CD8-positive, alpha-beta memory T cell (primary cell): ENCODE measurements around the gene FAIM. TPM values are rescaled to one million over a fixed set of nuclear protein-coding genes. Genes with fewer than 3 reads are reported as not detected.

Source experiments
- CTCF ChIA-PET: fragments of 350-600 bp; sonication (Branson Sonifier 250); formaldehyde crosslinking; loops from one replicate; lab custom pipeline; 2021; ENCODE audit warnings: antibody characterized with exemption; lab: Charles Lee
- POLR2A ChIA-PET: fragments of 350-600 bp; sonication (Branson Sonifier 250); formaldehyde crosslinking; loops from one replicate; lab custom pipeline; 2021; ENCODE audit warnings: antibody characterized with exemption; lab: Charles Lee
- DNase-seq, 5 donors: peaks; one replicate each; pipeline versions ENCODE4 v3.0.0 to v3.0.0-alpha.2; 2020 to 2022; ENCODE audit warnings: mixed read lengths in 1 of 5
- H3K27ac ChIP-seq: one replicate; pipeline ENCODE4 v1.7.0; 2013; ENCODE audit warnings: low read depth, mild to moderate bottlenecking, low read length, moderate library complexity
- H3K27me3 ChIP-seq: 2 replicates; pipeline ENCODE4 v1.7.0; 2013; ENCODE audit warnings: low read length, mild to moderate bottlenecking; ENCODE audit not compliant: insufficient read depth, poor library complexity, severe bottlenecking
- H3K36me3 ChIP-seq: 2 replicates; pipeline ENCODE4 v1.7.0; 2013; ENCODE audit warnings: mild to moderate bottlenecking, low read length, moderate library complexity; ENCODE audit not compliant: insufficient read depth
- H3K4me1 ChIP-seq: 2 replicates; pipeline ENCODE4 v1.7.0; 2013; ENCODE audit warnings: mild to moderate bottlenecking, low read length, moderate library complexity; ENCODE audit not compliant: insufficient read depth
- H3K4me3 ChIP-seq: 2 replicates; pipeline ENCODE4 v1.7.0; 2013; ENCODE audit warnings: mild to moderate bottlenecking, low read length
- H3K9me3 ChIP-seq: 2 replicates; pipeline ENCODE4 v1.7.0; 2013; ENCODE audit warnings: mild to moderate bottlenecking, low read length
- H3K27ac Mint-ChIP-seq, 8 donors: one replicate each; pipeline ENCODE4 v1.8.0; 2020 to 2021; ENCODE audit warnings: mixed read lengths in 8 of 8, mild to moderate bottlenecking in 6 of 8, inconsistent platforms in 3 of 8, moderate library complexity in 3 of 8
- H3K27me3 Mint-ChIP-seq, 2 donors: one replicate each; pipeline ENCODE4 v1.8.0; 2020 to 2021; ENCODE audit warnings: mixed read lengths in 2 of 2, mild to moderate bottlenecking in 1 of 2, moderate library complexity in 1 of 2
- H3K36me3 Mint-ChIP-seq, 3 donors: one replicate each; pipeline ENCODE4 v1.8.0; 2020 to 2021; ENCODE audit warnings: mixed read lengths in 3 of 3, inconsistent platforms in 1 of 3, mild to moderate bottlenecking in 1 of 3
- H3K4me1 Mint-ChIP-seq, 3 donors: one replicate each; pipeline ENCODE4 v1.8.0; 2020 to 2021; ENCODE audit warnings: mixed read lengths in 3 of 3, inconsistent platforms in 1 of 3, mild to moderate bottlenecking in 1 of 3
- H3K4me3 Mint-ChIP-seq, 7 donors: one replicate each; pipeline ENCODE4 v1.8.0; 2020 to 2021; ENCODE audit warnings: mixed read lengths in 7 of 7, mild to moderate bottlenecking in 6 of 7, moderate library complexity in 4 of 7, inconsistent platforms in 2 of 7
- H3K9me3 Mint-ChIP-seq, 5 donors: one replicate each; pipeline ENCODE4 v1.8.0; 2020 to 2022; ENCODE audit warnings: mixed read lengths in 5 of 5, mild to moderate bottlenecking in 3 of 5, moderate library complexity in 2 of 5, inconsistent platforms in 1 of 5
- polyA plus RNA-seq: library from polyadenylated mRNA; unstranded; fragments of 300-500 nt; fragmentation: Illumina TruSeq; gene quantifications from one replicate; pipeline ENCODE4 v1.2.3, GENCODE V29; 2021
- total RNA-seq, 2 experiments: library from RNA; stranded (reverse); gene quantifications; one replicate each; pipeline ENCODE4 v1.2.3, GENCODE V29; 2021

The FAIM gene
- total and polyA plus RNA-seq, 3 experiments from 2014 or later: 8.4 to 8.9 (median 8.5) TPM

GRCh38 chr3:138573138-138573537 lies 35.4 kb upstream of the FAIM start:
- H3K27ac ChIP-seq: no peak overlapping the region
- H3K9me3 ChIP-seq: no peaks in the 10 kb centered on the region
- no peak overlapping the region for H3K4me3 ChIP-seq
- peaks cover 3 to 13% (median 10%) of the 10 kb centered on the region in 5 donors for H3K9me3 Mint-ChIP-seq
- H3K4me1 Mint-ChIP-seq: peaks cover 11 to 24% (median 15%) of the 10 kb centered on the region in 3 donors
- ChIA-PET CTCF (interaction anchor here (1.7 kb wide), 1 partner anchor 342 kb away, joined by 4 read pairs; no protein-coding TSS in a partner anchor), POLR2A (no interaction called here)
- H3K27me3 ChIP-seq: no peaks in the 10 kb centered on the region
- H3K27ac Mint-ChIP-seq: peak overlapping the region in 1 of 8 donors; percentile 18
- no peaks in the 10 kb centered on the region for H3K4me1 ChIP-seq
- DNase-seq: no peak
- H3K27me3 Mint-ChIP-seq: no peaks in the 10 kb centered on the region
- no peaks in the 10 kb centered on the region for H3K36me3 ChIP-seq
- H3K4me3 Mint-ChIP-seq: no peak overlapping the region
- peaks cover 21 to 47% (median 44%) of the 10 kb centered on the region in 3 donors for H3K36me3 Mint-ChIP-seq

GRCh38 chr3:138578141-138578540 lies 30.4 kb upstream of the FAIM start:
- H3K4me1 ChIP-seq: peaks cover 9% of the 10 kb centered on the region

GRCh38 chr3:138578961-138579574 lies 29.5 kb upstream of the FAIM start:
- ChIA-PET CTCF (interaction anchor here (0.9 to 2.3 kb wide), 3 partner anchors 11 to 336 kb away, joined by 3 to 6 read pairs (median 4); partner anchors contain the start of gene CEP70), POLR2A (no interaction called here)
- peaks cover 19 to 32% (median 19%) of the 10 kb centered on the region in 3 donors for H3K4me1 Mint-ChIP-seq
- H3K27me3 Mint-ChIP-seq: no peaks in the 10 kb centered on the region
- H3K9me3 Mint-ChIP-seq: peaks cover 0 to 4% (median 2%) of the 10 kb centered on the region in 5 donors
- Histone ChIP-seq H3K36me3 (no peaks in the 10 kb centered on the region), H3K9me3 (no peaks in the 10 kb centered on the region), H3K4me1 (peaks cover 9% of the 10 kb centered on the region), H3K4me3 (no peak overlapping the region), H3K27ac (no peak overlapping the region), H3K27me3 (no peaks in the 10 kb centered on the region)
- no peak for DNase-seq
- peaks cover 12 to 27% (median 15%) of the 10 kb centered on the region in 3 donors for H3K36me3 Mint-ChIP-seq
- H3K27ac Mint-ChIP-seq: peak overlapping the region in 1 of 8 donors; percentile 56
- H3K4me3 Mint-ChIP-seq: peak overlapping the region in 1 of 7 donors; percentile 78

More at GRCh38 chr3:138578141-138578540, 30.4 kb upstream of the FAIM start:
- H3K4me3 ChIP-seq: peak overlapping the region; percentile 23
- H3K27ac ChIP-seq: no peak overlapping the region
- peak overlapping the region; percentile 15 to 78 (median 63) for H3K4me3 Mint-ChIP-seq
- H3K36me3 Mint-ChIP-seq: peaks cover 16 to 36% (median 22%) of the 10 kb centered on the region in 3 donors
- no peaks in the 10 kb centered on the region for H3K9me3 ChIP-seq
- H3K4me1 Mint-ChIP-seq: peaks cover 15 to 25% (median 19%) of the 10 kb centered on the region in 3 donors
- H3K27me3 Mint-ChIP-seq: no peaks in the 10 kb centered on the region
- POLR2A ChIA-PET: no interaction called here
- peak overlapping the region in 5 of 8 donors; percentile 44 to 86 (median 56) for H3K27ac Mint-ChIP-seq
- H3K27me3 ChIP-seq: no peaks in the 10 kb centered on the region
- peaks cover 2 to 9% (median 6%) of the 10 kb centered on the region in 5 donors for H3K9me3 Mint-ChIP-seq
- no peak for DNase-seq
- CTCF ChIA-PET: interaction anchor here (1.2 to 2.3 kb wide), 2 partner anchors 15 to 337 kb away, joined by 3 to 6 read pairs; partner anchors contain the start of gene CEP70
- no peaks in the 10 kb centered on the region for H3K36me3 ChIP-seq

GRCh38 chr3:138587374-138587773 lies 21.2 kb upstream of the FAIM start:
- Mint-ChIP-seq H3K4me1 (peaks cover 0 to 22% (median 13%) of the 10 kb centered on the region in 3 donors), H3K27me3 (peaks cover 0 to 1% of the 10 kb centered on the region in 2 donors), H3K9me3 (peaks cover 0 to 4% (median 0%) of the 10 kb centered on the region in 5 donors), H3K36me3 (peaks cover 4 to 16% (median 11%) of the 10 kb centered on the region in 3 donors), H3K27ac (no peak overlapping the region), H3K4me3 (no peak overlapping the region)
- no peak overlapping the region for H3K27ac ChIP-seq
- CTCF ChIA-PET: no interaction called here
- no peaks in the 10 kb centered on the region for H3K27me3 ChIP-seq
- POLR2A ChIA-PET: no interaction called here
- H3K36me3 ChIP-seq: no peaks in the 10 kb centered on the region
- DNase-seq: no peak
- no peaks in the 10 kb centered on the region for H3K9me3 ChIP-seq
- H3K4me3 ChIP-seq: no peak overlapping the region
- H3K4me1 ChIP-seq: no peaks in the 10 kb centered on the region

GRCh38 chr3:138588445-138588844 lies 20.1 kb upstream of the FAIM start:
- Histone ChIP-seq H3K9me3 (no peaks in the 10 kb centered on the region), H3K27me3 (no peaks in the 10 kb centered on the region), H3K36me3 (no peaks in the 10 kb centered on the region), H3K4me3 (no peak overlapping the region), H3K27ac (no peak overlapping the region), H3K4me1 (no peaks in the 10 kb centered on the region)
- ChIA-PET POLR2A (no interaction called here), CTCF (interaction anchor here (12.9 kb wide), 1 partner anchor 329 kb away, joined by 285 read pairs; no protein-coding TSS in a partner anchor)
- H3K4me3 Mint-ChIP-seq: no peak overlapping the region
- peaks cover 4 to 16% (median 11%) of the 10 kb centered on the region in 3 donors for H3K36me3 Mint-ChIP-seq
- H3K27ac Mint-ChIP-seq: no peak overlapping the region
- H3K27me3 Mint-ChIP-seq: peaks cover 0 to 1% of the 10 kb centered on the region in 2 donors
- no peak for DNase-seq
- peaks cover 2 to 20% (median 14%) of the 10 kb centered on the region in 3 donors for H3K4me1 Mint-ChIP-seq
- peaks cover 0 to 4% (median 0%) of the 10 kb centered on the region in 5 donors for H3K9me3 Mint-ChIP-seq

- Histone ChIP-seq H3K27ac (no peak overlapping the region), H3K9me3 (no peaks in the 10 kb centered on the region), H3K36me3 (no peaks in the 10 kb centered on the region), H3K27me3 (no peaks in the 10 kb centered on the region), H3K4me1 (no peaks in the 10 kb centered on the region), H3K4me3 (no peak overlapping the region)
- H3K4me3 Mint-ChIP-seq: peak overlapping the region in 1 of 7 donors; percentile 17
- no peaks in the 10 kb centered on the region for H3K27me3 Mint-ChIP-seq
- ChIA-PET POLR2A (no interaction called here), CTCF (interaction anchor here (12.9 kb wide), 1 partner anchor 326 kb away, joined by 285 read pairs; no protein-coding TSS in a partner anchor)
- peak overlapping the region in 1 of 8 donors; percentile 4 for H3K27ac Mint-ChIP-seq
- peaks cover 0 to 2% (median 0%) of the 10 kb centered on the region in 5 donors for H3K9me3 Mint-ChIP-seq
- H3K36me3 Mint-ChIP-seq: peaks cover 1 to 19% (median 4%) of the 10 kb centered on the region in 3 donors
- H3K4me1 Mint-ChIP-seq: peaks cover 9 to 13% (median 10%) of the 10 kb centered on the region in 3 donors
- no peak for DNase-seq
Measured at GRCh38 chr3:138591392-138591791, 17.2 kb upstream of the FAIM start.

GRCh38 chr3:138593488-138594149 lies 15.0 kb upstream of the FAIM start:
- no peak for DNase-seq
- ChIA-PET POLR2A (interaction anchor here (0.6 to 2.2 kb wide), 4 partner anchors 15 to 325 kb away, joined by 3 to 18 read pairs (median 11); partner anchors contain the start of gene FAIM), CTCF (interaction anchor here (0.8 to 12.9 kb wide), 21 partner anchors 10 to 343 kb away, joined by 3 to 285 read pairs (median 4); partner anchors contain the start of genes FAIM and PIK3CB)
- Mint-ChIP-seq H3K4me1 (peaks cover 8 to 10% (median 9%) of the 10 kb centered on the region in 3 donors), H3K4me3 (peak overlapping the region; percentile 85 to 98 (median 95)), H3K27me3 (peaks cover 0 to 1% of the 10 kb centered on the region in 2 donors), H3K27ac (peak overlapping the region; percentile 85 to 100 (median 95)), H3K36me3 (peaks cover 0 to 12% (median 1%) of the 10 kb centered on the region in 3 donors), H3K9me3 (no peaks in the 10 kb centered on the region)
- H3K36me3 ChIP-seq: no peaks in the 10 kb centered on the region
- no peaks in the 10 kb centered on the region for H3K27me3 ChIP-seq
- no peaks in the 10 kb centered on the region for H3K4me1 ChIP-seq
- peak overlapping the region; percentile 94 for H3K4me3 ChIP-seq
- no peaks in the 10 kb centered on the region for H3K9me3 ChIP-seq
- H3K27ac ChIP-seq: peak overlapping the region; percentile 87
